ENCODE results near the gene MYO10.

- TF ChIP-seq POLR2AphosphoS5 (IDR thresholded peaks at IDR 0.05; ENCODE audit: low read depth, low read length), result no peak
- TF ChIP-seq POLR2A (IDR thresholded peaks at IDR 0.05; ENCODE audit: low read depth, low read length), result no peak
- TF ChIP-seq SPI1 (IDR thresholded peaks at IDR 0.05; ENCODE audit: low read depth, low read length), result no peak
Observed at GRCh38 chr5:16781828-16782626, 154.1 kb downstream of the MYO10 start.
